B cell (primary cell): ENCODE results near the gene ATP7B. TPM values are rescaled to one million over a fixed set of nuclear protein-coding genes. Genes with fewer than 3 reads are reported as not detected.

Experiments used
- ATAC-seq: fragments of 200-7000 bp; cut with Tn5 transposase; one replicate; pipeline ENCODE4 v1.10.0; 2021; ENCODE audit warnings: low read depth, mild to moderate bottlenecking, moderate number of reproducible peaks, moderate library complexity
- CTCF ChIA-PET: fragments of 350-600 bp; sonication (Branson Sonifier 250); formaldehyde crosslinking; loops from one replicate; lab custom pipeline; 2021; ENCODE audit warnings: antibody characterized with exemption, inconsistent platforms; lab: Charles Lee
- POLR2A ChIA-PET: fragments of 350-600 bp; sonication (Branson Sonifier 250); formaldehyde crosslinking; loops from one replicate; lab custom pipeline; 2021; ENCODE audit warnings: antibody characterized with exemption; lab: Charles Lee
- DNase-seq: peaks from one replicate; pipeline ENCODE4 v3.0.0; 2013
- H2AFZ ChIP-seq: 2 replicates; pipeline ENCODE4 v1.6.1; 2012; ENCODE audit warnings: mild to moderate bottlenecking, low read depth, low read length; ENCODE audit not compliant: insufficient read depth, poor library complexity, severe bottlenecking
- H3K27ac ChIP-seq, 2 donors: 1 replicate in 1 of 2; 2 replicates in 1 of 2; pipeline ENCODE4 v1.5.1; 2012 to 2013; ENCODE audit warnings: low read length in 2 of 2, mild to moderate bottlenecking in 2 of 2, moderate library complexity in 1 of 2
- H3K27me3 ChIP-seq, 4 experiments: fragments of 200-600 bp in 1 of 4; sonication (generic) in 1 of 4; replicated peaks in 1 of 4; 1 replicate in 2 of 4; 2 replicates in 2 of 4; pipeline versions ENCODE4 v1.6.1 to v1.7.0; 2013 to 2016; ENCODE audit warnings: low read length in 3 of 4, mild to moderate bottlenecking in 2 of 4, mixed read lengths in 1 of 4, moderate library complexity in 1 of 4; ENCODE audit not compliant: insufficient read depth in 4 of 4, control insufficient read depth in 3 of 4; ENCODE audit errors: control extremely low read depth in 1 of 4
- H3K36me3 ChIP-seq, 2 experiments: replicated peaks in 1 of 2; 1 replicate in 1 of 2; 2 replicates in 1 of 2; pipeline versions ENCODE4 v1.6.1 to v1.7.1; 2013; ENCODE audit warnings: low read length in 1 of 2; ENCODE audit not compliant: insufficient read depth in 2 of 2, control insufficient read depth in 1 of 2; ENCODE audit errors: control extremely low read depth in 1 of 2, extremely low read depth in 1 of 2
- H3K4me1 ChIP-seq, 2 donors: fragments of 200-600 bp in 1 of 2; sonication (generic) in 1 of 2; 1 replicate in 1 of 2; 2 replicates in 1 of 2; pipeline versions ENCODE4 v1.5.1 to v1.6.1; 2013 to 2017; ENCODE audit warnings: low read length in 2 of 2; ENCODE audit not compliant: control insufficient read depth in 2 of 2, insufficient read depth in 2 of 2
- H3K4me2 ChIP-seq: replicated peaks from 2 replicates; pipeline ENCODE3; 2012; ENCODE audit warnings: mild to moderate bottlenecking, low read depth, low read length; ENCODE audit not compliant: poor library complexity, severe bottlenecking
- H3K4me3 ChIP-seq, 5 experiments: fragments of 200-600 bp in 1 of 5; sonication (generic) in 1 of 5; 1 replicate in 3 of 5; 2 replicates in 2 of 5; pipeline versions ENCODE4 v1.5.1 to v1.7.0; 2011 to 2016; ENCODE audit warnings: low read length in 4 of 5, mild to moderate bottlenecking in 4 of 5, low read depth in 2 of 5, control low read depth in 1 of 5, moderate library complexity in 1 of 5; ENCODE audit not compliant: insufficient read depth in 1 of 5; ENCODE audit errors: control extremely low read depth in 1 of 5, extremely low read depth in 1 of 5
- H3K79me2 ChIP-seq: fragments of 200-600 bp; sonication (generic); one replicate; pipeline ENCODE4 v1.6.0; 2016; ENCODE audit warnings: low read length; ENCODE audit not compliant: control insufficient read depth, insufficient read depth
- H3K9ac ChIP-seq: fragments of 200-600 bp; sonication (generic); 2 replicates; pipeline ENCODE4 v1.6.1; 2017; ENCODE audit warnings: mild to moderate bottlenecking, low read length, moderate library complexity
- H3K9me3 ChIP-seq, 3 donors: one replicate each; pipeline versions ENCODE4 v1.6.1 to v1.7.1; 2013; ENCODE audit warnings: low read length in 2 of 3; ENCODE audit not compliant: control insufficient read depth in 2 of 3, insufficient read depth in 1 of 3; ENCODE audit errors: control extremely low read depth in 1 of 3
- H4K20me1 ChIP-seq: 2 replicates; pipeline ENCODE4 v1.6.0; 2012; ENCODE audit warnings: mild to moderate bottlenecking, low read length; ENCODE audit not compliant: insufficient read depth, control insufficient read depth, poor library complexity, severe bottlenecking
- H3K27ac Mint-ChIP-seq: one replicate; pipeline ENCODE4 v1.8.0; 2021; ENCODE audit warnings: mixed read lengths
- H3K27me3 Mint-ChIP-seq: one replicate; pipeline ENCODE4 v1.8.0; 2021; ENCODE audit warnings: mixed read lengths
- H3K4me1 Mint-ChIP-seq: one replicate; pipeline ENCODE4 v1.8.0; 2021; ENCODE audit warnings: mixed read lengths
- H3K4me3 Mint-ChIP-seq: one replicate; pipeline ENCODE4 v1.8.0; 2021; ENCODE audit warnings: mixed read lengths
- H3K9me3 Mint-ChIP-seq: one replicate; pipeline ENCODE4 v1.8.0; 2022; ENCODE audit warnings: mixed read lengths; ENCODE audit not compliant: insufficient read depth
- CTCF ChIP-seq: fragments of 200-600 bp; IDR thresholded peaks from one replicate; pipeline ENCODE4 v1.8.0; 2022; ENCODE audit warnings: antibody characterized with exemption, mild to moderate bottlenecking
- EZH2 ChIP-seq: IDR thresholded peaks from 2 replicates; pipeline ENCODE4 v1.6.1; 2012; ENCODE audit warnings: borderline replicate concordance, low read depth, mild to moderate bottlenecking, moderate library complexity, low read length; ENCODE audit not compliant: insufficient read depth, poor library complexity, severe bottlenecking
- WGBS: methylation state at CpG from one replicate; pipeline ENCODE4 v1.1.5; 2013; ENCODE audit warnings: missing lambda C conversion rate; ENCODE audit not compliant: insufficient coverage; 5-methylcytosine and 5-hydroxymethylcytosine counted together
- intact Hi-C: fragments of 100-400 bp; cut with micrococcal nuclease; formaldehyde crosslinking; loops from one replicate; pipeline ENCODE4 v1.10.0; 2022
- polyA plus RNA-seq: library from polyadenylated mRNA; depleted of rRNA; stranded (reverse); fragments of >200 nt; gene quantifications from 2 replicates; pipeline ENCODE4 v1.2.3, GENCODE V29; 2012
- total RNA-seq, 2 donors: library from RNA; stranded (reverse); fragments of 120-200 nt in 1 of 2; gene quantifications; 1 replicate in 1 of 2; 2 replicates in 1 of 2; pipeline versions ENCODE4 v1.2.3 to v1.2.4, GENCODE V29; 2013 to 2022

Gene ATP7B
- total and polyA plus RNA-seq, 2 donors (not counting 1 experiment from before 2014, with no cell fraction given): 0.10 to 0.91 TPM

- POLR2A ChIA-PET: no interaction called here
- intact Hi-C loops: no loop called here
- peaks cover 5 to 40% of the 10 kb centered on the region in 2 experiments for H3K36me3 ChIP-seq
Measured at GRCh38 chr13:52020191-52020590, 8.9 kb upstream of the ATP7B start.

GRCh38 chr13:52016296-52016695 lies 5.0 kb upstream of the ATP7B start:
- no peak for DNase-seq
- H3K27me3 ChIP-seq: peaks cover 0 to 4% (median under 1%) of the 10 kb centered on the region in 4 experiments
- H2AFZ ChIP-seq: no peak overlapping the region
- H3K4me3 Mint-ChIP-seq: no peak overlapping the region
- H3K9ac ChIP-seq: no peak overlapping the region
- H3K79me2 ChIP-seq: peaks cover 55% of the 10 kb centered on the region
- ChIA-PET POLR2A (no interaction called here), CTCF (no interaction called here)
- peaks cover under 1% of the 10 kb centered on the region for H3K27me3 Mint-ChIP-seq
- H3K4me1 Mint-ChIP-seq: peaks cover 16% of the 10 kb centered on the region
- no peak for ATAC-seq
- no peak overlapping the region for H3K27ac ChIP-seq
- WGBS: 98% methylated on average over 3 of the region's 3 CpGs
- H3K4me3 ChIP-seq: no peak overlapping the region
- H3K27ac Mint-ChIP-seq: no peak overlapping the region
- H3K36me3 ChIP-seq: peaks cover 2 to 23% of the 10 kb centered on the region in 2 experiments
- H3K4me1 ChIP-seq: peaks cover 6 to 12% of the 10 kb centered on the region in 2 donors
- TF ChIP-seq EZH2: no peak
- no peaks in the 10 kb centered on the region for H3K9me3 Mint-ChIP-seq
- no peak overlapping the region for H3K4me2 ChIP-seq
- H3K9me3 ChIP-seq: no peaks in the 10 kb centered on the region
- peaks cover 13% of the 10 kb centered on the region for H4K20me1 ChIP-seq
- intact Hi-C loops: no loop called here

More at GRCh38 chr13:52020191-52020590, 8.9 kb upstream of the ATP7B start:
- peaks cover 39% of the 10 kb centered on the region for H3K79me2 ChIP-seq
- no peaks in the 10 kb centered on the region for H3K9me3 Mint-ChIP-seq
- H3K27me3 ChIP-seq: no peaks in the 10 kb centered on the region
- H3K9ac ChIP-seq: no peak overlapping the region
- no peaks in the 10 kb centered on the region for H3K4me1 ChIP-seq
- H3K27ac Mint-ChIP-seq: no peak overlapping the region
- peaks cover 18% of the 10 kb centered on the region for H4K20me1 ChIP-seq
- TF ChIP-seq EZH2 (no peak), CTCF (no peak)
- ATAC-seq: no peak
- H3K27ac ChIP-seq: no peak overlapping the region
- no peaks in the 10 kb centered on the region for H3K9me3 ChIP-seq
- H3K4me1 Mint-ChIP-seq: peaks cover 6% of the 10 kb centered on the region
- H3K4me2 ChIP-seq: no peak overlapping the region
- no peak overlapping the region for H2AFZ ChIP-seq
- CTCF ChIA-PET: no interaction called here
- no CpG with 5 or more reads among the region's 3 CpGs for WGBS
- no peaks in the 10 kb centered on the region for H3K27me3 Mint-ChIP-seq
- no peak for DNase-seq
- H3K4me3 Mint-ChIP-seq: no peak overlapping the region
- H3K4me3 ChIP-seq: no peak overlapping the region
